Hepatocyte (in vitro differentiated cells): Measurements from ENCODE around the gene SPRR3. TPM values are rescaled to one million over a fixed set of nuclear protein-coding genes. Genes with fewer than 3 reads are reported as not detected.

ENCODE experiments used
- DNase-seq: peaks from one replicate; pipeline ENCODE4 v3.0.0-alpha.2; 2016; ENCODE audit warnings: low spot score
- H2AFZ ChIP-seq: fragments of 200-600 bp; sonication (generic); 2 replicates; pipeline ENCODE4 v1.6.0; 2016; ENCODE audit warnings: antibody characterized with exemption, mild to moderate bottlenecking
- H3K27ac ChIP-seq: fragments of 200-600 bp; sonication (generic); 2 replicates; pipeline ENCODE4 v1.5.1; 2016; ENCODE audit warnings: mild to moderate bottlenecking
- H3K27me3 ChIP-seq: fragments of 200-600 bp; sonication (generic); 2 replicates; pipeline ENCODE4 v1.6.1; 2016
- H3K36me3 ChIP-seq: fragments of 200-600 bp; sonication (generic); replicated peaks from 2 replicates; pipeline ENCODE4 v1.5.1; 2016; ENCODE audit warnings: low read depth; ENCODE audit not compliant: insufficient read depth
- H3K4me1 ChIP-seq: fragments of 200-600 bp; sonication (generic); 2 replicates; pipeline ENCODE4 v1.5.1; 2016; ENCODE audit warnings: mild to moderate bottlenecking, moderate library complexity; ENCODE audit not compliant: insufficient read depth
- H3K4me2 ChIP-seq: fragments of 200-600 bp; sonication (generic); 2 replicates; pipeline ENCODE4 v1.6.0; 2016
- H3K4me3 ChIP-seq: fragments of 200-600 bp; sonication (generic); 2 replicates; pipeline ENCODE4 v1.5.1; 2016; ENCODE audit warnings: mild to moderate bottlenecking
- H3K79me2 ChIP-seq: fragments of 200-600 bp; sonication (generic); 2 replicates; pipeline ENCODE4 v1.6.0; 2017; ENCODE audit warnings: mild to moderate bottlenecking
- H3K9me2 ChIP-seq: fragments of 200-600 bp; sonication (generic); replicated peaks from 2 replicates; pipeline ENCODE4 v1.6.0; 2017; ENCODE audit warnings: mild to moderate bottlenecking; ENCODE audit not compliant: insufficient read depth
- H3K9me3 ChIP-seq: fragments of 200-600 bp; sonication (generic); 2 replicates; pipeline ENCODE4 v1.5.1; 2016; ENCODE audit warnings: low read depth, mild to moderate bottlenecking
- H4K20me1 ChIP-seq: fragments of 200-600 bp; sonication (generic); 2 replicates; pipeline ENCODE4 v1.6.0; 2016; ENCODE audit warnings: mild to moderate bottlenecking; ENCODE audit not compliant: insufficient read depth, poor library complexity, severe bottlenecking
- CTCF ChIP-seq: fragments of 200-600 bp; sonication (generic); IDR thresholded peaks from 2 replicates; pipeline ENCODE4 v1.5.1; 2016; ENCODE audit warnings: antibody characterized with exemption, mild to moderate bottlenecking; ENCODE audit not compliant: poor library complexity
- EZH2 ChIP-seq: fragments of 200-600 bp; sonication (generic); IDR thresholded peaks from 2 replicates; pipeline ENCODE4 v1.6.1; 2016; ENCODE audit warnings: antibody characterized with exemption, mild to moderate bottlenecking, borderline replicate concordance
- EZH2phosphoT487 ChIP-seq: fragments of 200-600 bp; sonication (generic); IDR thresholded peaks from one replicate; pipeline ENCODE4 v1.6.1; 2018; ENCODE audit warnings: antibody characterized with exemption, mild to moderate bottlenecking, low read depth, moderate library complexity; ENCODE audit not compliant: unreplicated experiment, severe bottlenecking
- WGBS: methylation state at CpG from one replicate; pipeline ENCODE4 v1.1.6; 2016; ENCODE audit warnings: low lambda C conversion rate; ENCODE audit errors: missing lambda C conversion rate; 5-methylcytosine and 5-hydroxymethylcytosine counted together
- polyA plus RNA-seq: library from polyadenylated mRNA; unstranded; fragments of >200 nt; fragmentation: Nextera tagmentation; extraction: Ambion mirVana; gene quantifications from 2 replicates; pipeline ENCODE4 v1.2.1, GENCODE V29; 2016
- total RNA-seq: library from RNA; depleted of rRNA; stranded (reverse); fragments of >200 nt; gene quantifications from 2 replicates; pipeline ENCODE4 v1.2.3, GENCODE V29; 2014

SPRR3 gene, protein sequence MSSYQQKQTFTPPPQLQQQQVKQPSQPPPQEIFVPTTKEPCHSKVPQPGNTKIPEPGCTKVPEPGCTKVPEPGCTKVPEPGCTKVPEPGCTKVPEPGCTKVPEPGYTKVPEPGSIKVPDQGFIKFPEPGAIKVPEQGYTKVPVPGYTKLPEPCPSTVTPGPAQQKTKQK
- total RNA-seq (not detected in 2 replicates), polyA plus RNA-seq (0.40 and 0.72 TPM in 2 replicates)

GRCh38 chr1:153001382-153001781, at the start of gene SPRR3:
SPRR3 (plus strand) TSS chr1:153001749; CDS start chr1:153003021, 1,272 bp downstream.
- 28% methylated on average over 2 of the region's 2 CpGs for WGBS
- Histone ChIP-seq H3K36me3 (no peaks in the 10 kb centered on the region), H3K4me2 (no peak within 1 kb of the TSS), H3K4me3 (no peak within 1 kb of the TSS), H3K27me3 (no peaks in the 10 kb centered on the region), H3K9me3 (peaks cover 2% of the 10 kb centered on the region), H3K27ac (no peak within 1 kb of the TSS), H3K79me2 (no peaks in the 10 kb centered on the region), H4K20me1 (no peaks in the 10 kb centered on the region), H3K4me1 (no peaks in the 10 kb centered on the region), H2AFZ (no peak within 1 kb of the TSS), H3K9me2 (no peaks in the 10 kb centered on the region)
- DNase-seq: no peak
- no peak for TF ChIP-seq CTCF
- TF ChIP-seq EZH2: no peak
- no peak for TF ChIP-seq EZH2phosphoT487

- no peak for DNase-seq
- Histone ChIP-seq H2AFZ (no peak overlapping the region), H3K4me3 (no peak overlapping the region), H4K20me1 (no peaks in the 10 kb centered on the region), H3K4me1 (no peaks in the 10 kb centered on the region), H3K79me2 (no peaks in the 10 kb centered on the region), H3K4me2 (no peak overlapping the region), H3K9me3 (no peaks in the 10 kb centered on the region), H3K27me3 (no peaks in the 10 kb centered on the region), H3K27ac (no peak overlapping the region), H3K36me3 (no peaks in the 10 kb centered on the region), H3K9me2 (no peaks in the 10 kb centered on the region)
- no peak for TF ChIP-seq EZH2
- no peak for TF ChIP-seq EZH2phosphoT487
- TF ChIP-seq CTCF: no peak
- 53% methylated on average over 7 of the region's 7 CpGs for WGBS
Observed at GRCh38 chr1:152953761-152954160, 47.8 kb upstream of the SPRR3 start.

GRCh38 chr1:152954436-152954835, 47.1 kb upstream of the SPRR3 start:
- Histone ChIP-seq H4K20me1 (no peaks in the 10 kb centered on the region), H3K79me2 (no peaks in the 10 kb centered on the region), H3K4me1 (no peaks in the 10 kb centered on the region), H3K4me3 (no peak overlapping the region), H3K9me3 (no peaks in the 10 kb centered on the region), H3K9me2 (no peaks in the 10 kb centered on the region), H2AFZ (no peak overlapping the region), H3K27me3 (no peaks in the 10 kb centered on the region), H3K4me2 (no peak overlapping the region), H3K27ac (no peak overlapping the region), H3K36me3 (no peaks in the 10 kb centered on the region)
- no peak for TF ChIP-seq EZH2
- no peak for TF ChIP-seq CTCF
- TF ChIP-seq EZH2phosphoT487: no peak
- DNase-seq: no peak
- 62% methylated on average over 6 of the region's 6 CpGs for WGBS

- H2AFZ ChIP-seq: no peak overlapping the region
- no peak overlapping the region for H3K4me3 ChIP-seq
- no peaks in the 10 kb centered on the region for H3K79me2 ChIP-seq
- no peak for DNase-seq
- H3K9me2 ChIP-seq: no peaks in the 10 kb centered on the region
- H3K27me3 ChIP-seq: no peaks in the 10 kb centered on the region
- no peaks in the 10 kb centered on the region for H4K20me1 ChIP-seq
- no peaks in the 10 kb centered on the region for H3K4me1 ChIP-seq
- H3K36me3 ChIP-seq: no peaks in the 10 kb centered on the region
- H3K4me2 ChIP-seq: no peak overlapping the region
- no peaks in the 10 kb centered on the region for H3K9me3 ChIP-seq
- TF ChIP-seq CTCF (no peak), EZH2 (no peak), EZH2phosphoT487 (no peak)
- 65% methylated on average over 3 of the region's 3 CpGs for WGBS
- H3K27ac ChIP-seq: no peak overlapping the region
Observed at GRCh38 chr1:152957561-152957960, 44.0 kb upstream of the SPRR3 start.
